Measurements from ENCODE around the gene ATP11A. TPM values are rescaled to one million over a fixed set of nuclear protein-coding genes. Genes with fewer than 3 reads are reported as not detected.

ATP11A gene
- total RNA-seq, 1 experiment from 2014 or later, result 9.4 TPM

GRCh38 chr13:112793545-112794445 is 104.0 kb downstream of the ATP11A start:
- H3K27ac ChIP-seq (ENCODE audit: low read depth, low read length, poor library complexity, severe bottlenecking), result no peak overlapping the region
- TF ChIP-seq, protein P1, sequence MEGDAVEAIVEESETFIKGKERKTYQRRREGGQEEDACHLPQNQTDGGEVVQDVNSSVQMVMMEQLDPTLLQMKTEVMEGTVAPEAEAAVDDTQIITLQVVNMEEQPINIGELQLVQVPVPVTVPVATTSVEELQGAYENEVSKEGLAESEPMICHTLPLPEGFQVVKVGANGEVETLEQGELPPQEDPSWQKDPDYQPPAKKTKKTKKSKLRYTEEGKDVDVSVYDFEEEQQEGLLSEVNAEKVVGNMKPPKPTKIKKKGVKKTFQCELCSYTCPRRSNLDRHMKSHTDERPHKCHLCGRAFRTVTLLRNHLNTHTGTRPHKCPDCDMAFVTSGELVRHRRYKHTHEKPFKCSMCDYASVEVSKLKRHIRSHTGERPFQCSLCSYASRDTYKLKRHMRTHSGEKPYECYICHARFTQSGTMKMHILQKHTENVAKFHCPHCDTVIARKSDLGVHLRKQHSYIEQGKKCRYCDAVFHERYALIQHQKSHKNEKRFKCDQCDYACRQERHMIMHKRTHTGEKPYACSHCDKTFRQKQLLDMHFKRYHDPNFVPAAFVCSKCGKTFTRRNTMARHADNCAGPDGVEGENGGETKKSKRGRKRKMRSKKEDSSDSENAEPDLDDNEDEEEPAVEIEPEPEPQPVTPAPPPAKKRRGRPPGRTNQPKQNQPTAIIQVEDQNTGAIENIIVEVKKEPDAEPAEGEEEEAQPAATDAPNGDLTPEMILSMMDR (conservative IDR thresholded peaks at IDR 0.05; ENCODE audit: low read depth, low read length), result no peak
- ChIA-PET POLR2A (ENCODE audit: low non-redundant PET) (no interaction called here), CTCF (no interaction called here)
- intact Hi-C loops (cut with micrococcal nuclease; ENCODE audit: unreplicated experiment), result no loop called here
- no TSS peak for BruUV-seq (replicated peaks)
- no peaks in the 10 kb centered on the region for H3K9me3 ChIP-seq (ENCODE audit: low read depth, low read length, poor library complexity, severe bottlenecking)
- no peaks in the 10 kb centered on the region for H3K36me3 ChIP-seq (ENCODE audit: insufficient read depth, low read length, poor library complexity, severe bottlenecking)
- no peaks in the 10 kb centered on the region for H3K27me3 ChIP-seq (replicated peaks; ENCODE audit: insufficient read depth, low read depth, low read length, poor library complexity)
- peaks cover 7% of the 10 kb centered on the region for H3K4me1 ChIP-seq (ENCODE audit: insufficient read depth, low read length, poor library complexity, severe bottlenecking)
- no peak overlapping the region for H3K4me3 ChIP-seq (ENCODE audit: low read depth, low read length, poor library complexity, severe bottlenecking)
- DNase-seq (ENCODE audit: low spot score), result no peak

DNA sequence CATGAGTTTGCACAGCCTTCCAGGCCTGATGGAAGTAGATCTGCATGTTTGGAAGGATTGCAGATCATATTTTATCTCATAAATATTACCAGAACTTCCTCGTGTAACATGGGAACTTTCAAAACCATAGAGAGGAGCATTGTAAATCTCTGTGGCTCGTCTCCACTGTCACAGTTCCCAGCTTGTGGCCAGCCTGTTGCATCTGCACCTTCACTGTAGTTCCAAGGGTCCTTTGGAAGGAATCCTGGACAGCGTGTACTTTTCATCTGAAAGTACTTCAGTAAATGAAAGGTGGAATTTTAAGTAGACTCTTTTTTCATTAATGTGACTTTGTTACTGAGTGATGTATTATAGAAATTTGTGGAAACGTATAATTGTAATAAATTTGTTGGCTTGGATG is 105.4 kb downstream of the ATP11A start:
- Histone ChIP-seq H3K4me3 (ENCODE audit: low read depth, low read length, poor library complexity, severe bottlenecking) (no peak overlapping the region), H3K27ac (ENCODE audit: low read depth, low read length, poor library complexity, severe bottlenecking) (no peak overlapping the region), H3K9me3 (ENCODE audit: low read depth, low read length, poor library complexity, severe bottlenecking) (no peaks in the 10 kb centered on the region), H3K4me1 (ENCODE audit: insufficient read depth, low read length, poor library complexity, severe bottlenecking) (peaks cover 7% of the 10 kb centered on the region), H3K36me3 (ENCODE audit: insufficient read depth, low read length, poor library complexity, severe bottlenecking) (no peaks in the 10 kb centered on the region), H3K27me3 (replicated peaks; ENCODE audit: insufficient read depth, low read depth, low read length, poor library complexity) (no peaks in the 10 kb centered on the region)
- DNase-seq (ENCODE audit: low spot score), result no peak
- BruUV-seq (replicated peaks), result no TSS peak
- TF ChIP-seq, protein P1 (conservative IDR thresholded peaks at IDR 0.05; ENCODE audit: low read depth, low read length), result no peak
- no peak for TF ChIP-seq EZH2 (IDR thresholded peaks at IDR 0.05; ENCODE audit: borderline replicate concordance, low read depth, low read length, poor library complexity, severe bottlenecking)
- intact Hi-C loops (cut with micrococcal nuclease; ENCODE audit: unreplicated experiment), result no loop called here
- ChIA-PET CTCF (no interaction called here), POLR2A (ENCODE audit: low non-redundant PET) (no interaction called here)

DNA sequence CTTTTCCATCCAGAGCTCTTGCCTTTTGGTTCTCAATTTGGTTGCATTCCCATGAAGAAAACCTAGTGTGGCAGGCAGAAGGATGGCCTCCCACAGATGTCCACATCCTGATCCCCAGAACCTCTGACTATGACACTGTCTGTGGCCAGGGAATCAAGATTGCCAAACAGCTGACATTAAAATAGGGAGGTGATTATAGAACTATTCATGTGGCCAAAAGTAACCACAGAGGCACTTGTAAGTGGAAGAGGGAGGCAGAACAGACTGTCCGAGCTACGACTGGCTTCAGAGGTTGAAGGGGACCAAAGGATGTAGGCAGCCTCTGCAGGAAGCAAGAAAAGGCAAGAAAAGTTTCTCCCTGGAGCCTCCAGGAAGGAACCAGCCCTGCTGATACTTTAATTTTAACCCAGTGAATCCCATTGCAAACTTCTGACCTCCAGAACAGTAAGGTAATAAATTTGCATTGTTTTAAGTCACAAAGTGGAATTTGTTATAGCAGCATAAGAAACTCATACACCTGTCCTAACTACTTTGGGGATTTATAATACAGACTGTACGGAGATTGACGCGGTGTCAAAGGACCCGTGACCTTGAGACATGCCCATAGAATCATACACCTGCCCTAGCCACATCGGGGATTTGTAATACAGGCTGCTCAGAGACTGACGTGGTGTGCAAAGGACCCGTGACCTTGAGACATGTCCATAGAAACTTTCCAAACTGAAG is 106.5 kb downstream of the ATP11A start:
- H3K36me3 ChIP-seq (ENCODE audit: insufficient read depth, low read length, poor library complexity, severe bottlenecking), result no peaks in the 10 kb centered on the region
- H3K27me3 ChIP-seq (replicated peaks; ENCODE audit: insufficient read depth, low read depth, low read length, poor library complexity), result no peaks in the 10 kb centered on the region
- H3K4me1 ChIP-seq (ENCODE audit: insufficient read depth, low read length, poor library complexity, severe bottlenecking), result no peaks in the 10 kb centered on the region
- DNase-seq (ENCODE audit: low spot score), result no peak
- no peak for TF ChIP-seq EZH2 (IDR thresholded peaks at IDR 0.05; ENCODE audit: borderline replicate concordance, low read depth, low read length, poor library complexity, severe bottlenecking)
- BruUV-seq (replicated peaks), result no TSS peak
- intact Hi-C loops (cut with micrococcal nuclease; ENCODE audit: unreplicated experiment), result no loop called here
- ChIA-PET POLR2A (ENCODE audit: low non-redundant PET) (no interaction called here), CTCF (no interaction called here)
- H3K4me3 ChIP-seq (ENCODE audit: low read depth, low read length, poor library complexity, severe bottlenecking), result no peak overlapping the region
- no peak overlapping the region for H3K27ac ChIP-seq (ENCODE audit: low read depth, low read length, poor library complexity, severe bottlenecking)
- H3K9me3 ChIP-seq (ENCODE audit: low read depth, low read length, poor library complexity, severe bottlenecking), result no peaks in the 10 kb centered on the region
